ENCODE measurements around the gene MOB3A. TPM values are rescaled to one million over a fixed set of nuclear protein-coding genes. Genes with fewer than 3 reads are reported as not detected.

The MOB3A gene
- total RNA-seq, 1 donor from 2014 or later, result 13.1 TPM

DNA sequence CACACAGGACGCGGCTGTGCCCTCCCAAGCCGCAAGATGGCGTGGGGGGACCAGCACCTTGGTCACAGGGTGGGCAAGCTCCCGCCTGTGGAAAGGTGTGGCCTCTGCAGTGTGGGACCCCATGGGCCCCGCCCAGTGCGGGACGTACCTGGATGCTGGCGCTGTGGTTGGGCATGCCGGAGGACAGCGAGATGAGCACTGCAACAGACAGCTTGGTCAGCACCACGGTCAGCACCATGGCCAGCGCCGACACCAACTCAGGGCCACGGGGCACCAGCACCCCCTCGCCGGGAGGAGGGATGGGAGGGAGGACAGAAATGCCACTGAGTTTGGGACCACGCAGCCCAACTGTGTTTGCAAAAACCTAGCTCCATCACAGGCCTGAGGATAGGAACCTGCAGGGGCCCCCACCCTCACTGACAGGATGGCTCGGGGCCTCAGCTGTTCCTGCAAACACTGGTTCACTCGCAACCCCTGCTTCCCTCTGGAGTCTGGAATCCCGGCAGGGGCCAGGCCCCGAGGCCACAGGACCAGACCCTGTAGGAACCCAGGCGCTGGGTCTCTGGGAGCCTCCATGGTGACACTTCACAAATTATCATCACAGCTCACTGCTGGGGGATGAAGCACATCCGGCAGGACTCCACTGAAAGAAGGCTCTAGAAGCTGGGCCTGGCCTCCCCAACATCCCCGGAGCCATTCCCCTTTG, 27.7 kb upstream of the MOB3A start:
- DNase-seq (ENCODE audit: low read depth in 2 of 2), result peak in 1 of 2 donors; percentile 33

DNA sequence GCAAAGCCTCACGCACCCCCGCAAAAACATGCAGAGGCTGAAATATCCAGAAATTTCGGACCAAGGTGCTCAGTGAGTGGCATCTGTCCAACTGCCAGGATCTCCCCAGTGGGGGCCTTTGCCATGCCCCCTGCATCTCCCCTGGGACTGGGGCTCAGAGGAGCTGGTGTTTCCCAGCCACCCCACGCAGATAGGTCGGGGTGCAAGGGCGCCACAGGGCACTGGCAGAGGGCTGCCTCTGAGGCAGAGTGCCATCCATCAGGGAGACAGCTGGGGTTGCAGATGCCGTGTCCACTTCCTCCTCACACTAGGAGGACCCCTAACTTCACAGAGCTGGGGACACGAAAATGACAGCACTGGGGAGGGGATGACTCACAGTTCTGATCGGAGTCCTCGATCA, 26.9 kb upstream of the MOB3A start:
- no peak for DNase-seq (ENCODE audit: low read depth in 2 of 2)

DNA sequence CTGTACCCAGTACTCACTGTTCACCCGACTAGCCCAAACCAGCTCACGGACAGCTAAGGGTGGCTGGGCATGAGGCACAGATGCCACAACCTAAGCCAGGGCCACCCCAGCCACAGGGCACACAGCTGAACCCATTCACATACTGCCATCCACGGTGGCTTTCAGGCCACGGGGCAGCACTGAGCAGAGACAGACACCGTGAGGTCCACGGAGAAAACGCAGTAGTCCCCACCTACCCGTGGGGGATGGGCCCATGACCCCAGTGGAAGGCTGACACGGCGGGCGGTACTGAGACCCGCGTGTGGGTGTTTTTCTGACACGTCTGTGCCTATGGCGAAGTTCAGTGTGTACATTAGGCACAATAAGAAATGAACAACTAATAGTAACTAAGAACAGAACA, 26.1 kb upstream of the MOB3A start:
- no peak for DNase-seq (ENCODE audit: low read depth in 2 of 2)

DNA sequence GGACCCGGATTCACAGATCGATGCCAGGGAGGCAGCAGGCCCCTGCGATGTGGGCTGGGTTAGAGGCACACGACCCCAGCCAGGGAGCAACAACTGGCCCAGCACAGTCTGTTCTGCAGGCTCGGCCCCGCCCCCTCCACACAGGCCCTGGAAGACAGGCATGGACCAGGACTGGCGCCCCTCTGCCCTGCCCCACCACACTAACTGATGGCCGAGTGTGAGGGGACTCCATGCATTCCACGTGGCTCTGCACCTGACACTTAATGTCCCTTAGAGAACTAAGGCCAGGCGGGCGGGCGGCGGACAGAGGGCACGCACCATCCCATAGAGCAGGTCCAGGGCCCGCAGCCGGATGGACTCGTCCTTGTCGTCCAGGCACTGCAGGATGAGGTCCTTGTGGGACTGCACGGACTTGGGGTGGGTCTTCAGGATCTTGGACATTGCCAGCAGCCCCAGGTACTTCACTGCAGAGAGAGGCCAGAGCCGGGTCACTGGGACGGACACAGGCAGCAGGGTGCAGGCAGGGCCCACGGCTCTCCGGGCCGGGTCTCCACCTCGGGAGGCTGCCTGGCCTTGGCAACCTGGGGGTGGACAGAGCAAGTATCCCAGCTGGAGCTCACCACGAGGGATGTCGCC, 25.4 kb upstream of the MOB3A start:
- DNase-seq (ENCODE audit: low read depth in 2 of 2), result no peak

DNA sequence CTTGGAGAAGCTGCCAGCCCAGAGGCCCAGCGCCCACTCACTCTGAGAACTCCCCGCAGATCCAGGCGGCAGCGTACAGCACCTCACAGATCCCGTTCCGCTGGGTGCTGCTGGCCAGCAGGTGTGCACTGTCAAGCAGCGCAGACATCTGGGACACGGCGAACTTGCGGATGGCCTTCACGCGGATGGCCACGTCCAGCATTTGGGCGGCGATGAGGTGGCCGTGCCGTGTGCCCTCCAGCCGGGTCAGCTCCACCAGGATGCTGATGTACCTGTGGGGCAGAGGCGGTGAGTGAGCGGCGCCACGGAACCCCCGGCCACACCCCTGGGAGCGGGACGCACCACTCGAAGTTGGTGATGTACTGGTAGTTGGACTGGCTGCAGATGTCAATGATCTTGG, 24.7 kb upstream of the MOB3A start:
- DNase-seq (ENCODE audit: low read depth in 2 of 2), result no peak

DNA sequence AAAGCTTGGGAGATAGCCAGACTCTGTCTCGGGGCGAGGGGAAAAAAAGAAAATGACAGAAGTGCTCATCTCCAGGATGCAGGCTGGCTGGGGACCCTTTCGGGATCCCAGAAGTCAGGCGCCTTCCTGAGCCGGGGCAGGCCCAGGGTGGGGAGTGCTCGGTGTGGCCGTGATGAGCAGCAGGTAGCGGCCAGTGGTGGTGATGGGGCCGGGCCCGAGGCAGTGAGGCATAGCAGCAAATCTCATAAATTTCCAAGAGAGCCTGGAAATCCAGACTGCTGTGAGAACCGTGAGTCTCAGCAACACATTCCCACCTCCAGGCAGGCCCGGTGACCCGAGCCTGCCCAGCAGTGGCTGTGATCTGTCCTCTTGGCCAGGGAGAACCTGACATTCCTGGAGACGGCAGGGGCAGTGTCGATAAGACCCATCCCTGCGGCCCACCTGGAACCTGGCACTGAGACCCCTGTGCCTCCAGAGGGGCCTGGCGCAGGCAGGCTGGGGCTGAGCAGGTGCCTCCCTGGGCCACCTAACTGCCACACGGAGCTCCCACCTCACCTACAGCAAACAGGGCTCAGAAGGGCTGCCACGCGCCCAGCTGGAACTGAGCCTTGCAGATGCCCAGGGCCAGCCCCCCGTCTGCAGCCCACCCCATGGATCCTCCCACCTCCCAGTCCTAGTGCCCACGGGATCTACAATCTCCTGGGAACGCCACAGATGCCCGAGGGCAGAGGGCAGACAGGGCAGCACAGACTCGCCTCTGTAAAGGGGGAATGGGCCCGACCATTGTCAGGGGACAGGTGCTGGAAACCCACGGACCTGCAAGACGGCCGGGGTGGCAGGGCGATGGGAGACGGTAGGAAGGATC, 24.0 kb upstream of the MOB3A start:
- no peak for DNase-seq (ENCODE audit: low read depth in 2 of 2)

DNA sequence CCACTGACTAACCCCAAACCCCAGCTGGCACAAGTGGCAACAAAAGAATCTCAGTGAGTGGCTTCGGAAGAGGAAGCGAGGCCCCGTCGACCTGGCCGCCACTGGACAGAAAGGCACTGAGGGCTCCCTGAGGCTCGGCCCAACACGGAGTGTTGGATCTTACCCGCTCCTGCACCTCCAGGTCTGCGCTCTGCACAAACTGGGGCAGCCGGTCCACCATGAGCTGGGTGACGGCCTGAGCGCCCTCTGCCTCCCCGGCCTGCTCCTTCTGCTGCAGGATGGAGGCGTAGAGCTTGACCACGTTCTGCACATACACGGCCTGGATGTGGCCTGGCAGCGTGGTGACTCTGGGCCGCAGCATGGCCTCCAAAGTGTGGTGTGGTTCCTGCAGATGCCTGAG, 22.3 kb upstream of the MOB3A start:
- no peak for DNase-seq (ENCODE audit: low read depth in 2 of 2)

DNA sequence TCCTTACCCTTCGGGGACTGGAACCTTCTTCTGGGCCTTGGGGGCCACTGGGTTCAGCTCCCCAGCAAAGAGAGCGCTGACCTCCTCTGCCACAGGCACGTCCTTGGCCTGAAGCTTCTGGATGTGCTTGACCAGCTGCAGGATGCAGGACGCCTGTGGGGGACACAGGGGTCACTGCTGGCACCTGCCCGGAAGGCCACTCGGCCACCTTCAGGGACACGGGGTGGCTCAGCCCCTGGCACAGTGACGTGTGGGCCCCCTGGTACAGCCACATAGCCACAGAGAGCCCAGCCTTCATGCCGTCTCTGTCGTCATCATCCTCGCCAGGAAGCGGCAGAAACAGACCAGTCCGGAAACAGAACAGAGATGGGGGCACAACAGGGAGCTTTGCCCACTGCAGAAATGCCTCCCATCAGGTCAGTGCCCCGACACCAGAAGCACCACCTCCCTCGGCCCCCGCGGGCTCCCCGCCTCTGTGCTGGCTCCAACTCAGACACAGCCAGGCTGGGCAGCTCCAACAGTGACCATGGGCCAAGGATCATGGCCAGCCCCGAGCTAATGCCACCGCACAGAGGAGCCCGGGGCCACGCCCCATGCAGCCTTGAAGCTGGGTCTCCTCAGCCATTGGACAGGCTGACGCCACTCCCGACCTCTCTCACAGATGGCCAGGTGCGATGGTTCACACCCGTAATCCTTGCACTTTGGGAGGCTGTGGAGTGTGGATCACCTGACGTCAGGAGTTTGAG, 21.3 kb upstream of the MOB3A start:
- no peak for DNase-seq (ENCODE audit: low read depth in 2 of 2)

DNA sequence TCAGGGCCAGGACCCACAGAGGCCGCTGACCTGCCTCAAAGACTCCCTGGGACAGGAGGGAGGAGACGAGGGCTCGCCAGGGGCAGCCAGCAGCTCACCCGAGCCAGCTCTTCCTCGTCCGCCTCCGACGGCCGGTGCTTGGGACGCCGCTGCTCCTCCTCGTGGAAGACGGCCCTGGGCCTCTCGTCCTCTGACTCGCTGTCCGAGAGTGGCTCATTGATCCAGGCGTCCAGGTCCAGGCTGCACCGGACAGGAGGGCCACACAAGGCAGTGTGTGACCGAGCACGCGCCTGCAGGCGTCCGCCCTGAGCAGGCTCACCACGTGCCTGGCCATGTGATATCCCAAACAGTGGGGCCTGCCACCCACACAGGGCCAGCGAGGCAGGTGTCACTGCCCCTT, 20.4 kb upstream of the MOB3A start:
- DNase-seq (ENCODE audit: low read depth in 2 of 2), result no peak

DNA sequence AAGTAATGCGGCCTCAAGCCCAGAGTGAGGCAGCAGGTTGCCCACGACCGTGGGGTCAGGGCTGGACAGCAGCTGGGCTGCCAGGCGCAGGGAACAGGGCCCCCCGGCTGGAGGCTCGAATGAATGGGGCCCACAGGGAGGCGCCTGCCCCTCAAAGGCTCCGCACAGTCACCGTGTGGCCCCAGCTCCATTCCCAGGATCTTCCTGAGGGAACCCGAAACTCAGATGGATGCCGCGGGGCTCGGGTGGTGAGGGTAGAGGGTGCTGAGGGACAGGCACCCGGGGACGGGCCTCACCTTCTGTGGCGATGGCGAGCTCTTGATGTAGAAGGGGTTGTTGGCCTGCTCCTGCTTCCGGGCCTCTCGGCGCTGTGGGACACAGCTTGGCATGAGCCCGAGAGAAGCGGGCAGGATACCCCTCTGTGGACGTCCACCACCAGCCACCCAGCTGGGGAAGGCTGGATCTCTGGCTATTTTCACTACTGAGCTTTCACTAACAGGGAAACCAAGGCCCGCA, 19.8 kb upstream of the MOB3A start:
- DNase-seq (ENCODE audit: low read depth in 2 of 2), result no peak

DNA sequence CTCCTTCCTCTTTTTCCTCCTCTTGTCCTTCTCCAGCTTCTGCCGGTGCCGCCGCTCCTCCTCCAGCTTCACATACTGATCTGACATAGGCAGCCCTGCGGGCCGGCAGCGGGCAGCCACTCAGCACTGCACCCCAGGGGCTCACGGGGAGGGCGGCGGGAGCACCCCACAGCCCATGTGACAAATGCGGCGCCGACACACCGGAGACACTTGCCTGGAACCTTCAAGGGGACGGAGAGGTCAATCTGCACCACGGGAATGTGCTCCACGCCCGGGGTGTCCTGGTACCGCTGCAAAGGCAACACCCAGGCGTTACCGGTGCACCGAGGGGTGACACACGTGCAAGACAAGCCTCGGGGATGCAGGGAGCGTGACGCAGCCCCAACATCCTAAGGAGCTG, 19.2 kb upstream of the MOB3A start:
- DNase-seq (ENCODE audit: low read depth in 2 of 2), result no peak

DNA sequence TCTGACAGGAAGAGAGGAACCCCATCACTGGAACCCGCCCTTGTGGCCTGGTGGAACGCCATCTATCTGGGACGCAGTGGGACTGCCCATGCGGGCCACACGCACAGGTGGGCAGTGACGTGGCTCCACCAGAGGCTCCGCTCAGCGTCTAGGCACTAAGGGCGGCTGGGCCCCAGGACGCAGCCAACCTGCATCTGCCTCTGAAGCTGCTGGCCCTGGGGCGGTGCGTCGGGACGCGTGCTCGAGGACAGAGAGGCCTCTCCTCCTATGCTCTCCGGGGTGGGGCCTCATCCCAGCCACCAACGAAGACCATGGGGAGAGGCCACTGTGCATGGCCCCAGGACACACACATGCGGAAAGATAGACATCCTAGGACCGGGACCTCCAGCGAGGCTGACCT, 18.7 kb upstream of the MOB3A start:
- DNase-seq (ENCODE audit: low read depth in 2 of 2), result no peak

DNA sequence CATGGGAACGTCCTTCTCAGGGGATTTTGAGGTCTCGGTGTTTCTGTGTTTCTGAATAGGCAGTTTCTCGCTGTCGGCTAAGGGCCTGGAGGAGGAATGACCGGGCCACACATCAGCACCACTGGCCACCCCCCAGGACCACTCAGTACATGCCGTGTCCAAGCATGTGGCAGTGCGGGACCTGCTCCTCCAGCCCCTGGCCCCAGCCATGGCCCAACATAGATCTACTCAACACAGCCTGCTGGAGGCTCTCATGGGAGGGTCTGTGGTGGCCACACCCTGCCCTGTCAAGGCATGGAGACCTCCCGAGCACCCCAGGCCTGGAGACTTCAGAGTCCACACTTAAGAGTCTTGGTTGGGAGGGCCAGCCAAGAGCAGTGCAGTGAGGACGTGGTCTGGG, 18.1 kb upstream of the MOB3A start:
- DNase-seq (ENCODE audit: low read depth in 2 of 2), result no peak

DNA sequence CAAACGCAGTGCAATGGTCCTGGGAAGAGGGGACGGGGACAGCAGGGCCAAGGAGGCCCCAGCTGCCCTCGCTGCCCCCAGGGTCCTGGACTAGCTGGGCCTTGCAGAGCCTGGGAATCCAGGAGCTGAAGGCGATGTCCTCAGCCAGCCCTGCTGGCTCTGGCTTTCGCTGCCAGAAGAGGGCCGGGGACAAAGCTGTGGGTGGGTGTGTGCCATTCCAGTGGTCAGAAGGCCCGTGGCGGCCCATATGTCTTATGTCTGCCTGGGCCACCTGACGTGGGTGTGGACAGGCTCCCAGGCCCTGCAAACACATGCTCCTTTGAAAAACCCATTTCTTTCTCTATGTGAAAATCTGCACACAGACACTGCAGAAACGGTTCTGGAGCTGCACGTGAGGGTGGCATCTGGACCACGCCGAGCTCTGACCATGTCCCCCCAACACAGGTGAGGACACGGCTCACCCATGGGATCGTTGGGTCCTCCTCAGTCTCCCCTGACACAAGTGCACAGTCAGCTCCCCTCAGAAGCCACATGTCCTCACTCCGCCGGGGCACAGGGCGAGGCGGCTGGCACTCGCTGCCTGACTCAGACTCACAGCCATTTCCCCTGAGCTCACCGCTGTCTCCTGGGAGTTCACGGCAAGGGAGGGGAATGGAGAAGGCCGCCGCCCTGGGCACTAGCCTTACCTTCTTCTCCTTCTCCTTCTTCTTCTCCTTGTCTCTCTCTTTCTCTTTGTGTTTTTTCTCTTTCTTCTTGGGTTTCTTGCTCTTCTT, 17.5 kb upstream of the MOB3A start:
- peak in 1 of 2 donors; percentile 70 for DNase-seq (ENCODE audit: low read depth in 2 of 2)

DNA sequence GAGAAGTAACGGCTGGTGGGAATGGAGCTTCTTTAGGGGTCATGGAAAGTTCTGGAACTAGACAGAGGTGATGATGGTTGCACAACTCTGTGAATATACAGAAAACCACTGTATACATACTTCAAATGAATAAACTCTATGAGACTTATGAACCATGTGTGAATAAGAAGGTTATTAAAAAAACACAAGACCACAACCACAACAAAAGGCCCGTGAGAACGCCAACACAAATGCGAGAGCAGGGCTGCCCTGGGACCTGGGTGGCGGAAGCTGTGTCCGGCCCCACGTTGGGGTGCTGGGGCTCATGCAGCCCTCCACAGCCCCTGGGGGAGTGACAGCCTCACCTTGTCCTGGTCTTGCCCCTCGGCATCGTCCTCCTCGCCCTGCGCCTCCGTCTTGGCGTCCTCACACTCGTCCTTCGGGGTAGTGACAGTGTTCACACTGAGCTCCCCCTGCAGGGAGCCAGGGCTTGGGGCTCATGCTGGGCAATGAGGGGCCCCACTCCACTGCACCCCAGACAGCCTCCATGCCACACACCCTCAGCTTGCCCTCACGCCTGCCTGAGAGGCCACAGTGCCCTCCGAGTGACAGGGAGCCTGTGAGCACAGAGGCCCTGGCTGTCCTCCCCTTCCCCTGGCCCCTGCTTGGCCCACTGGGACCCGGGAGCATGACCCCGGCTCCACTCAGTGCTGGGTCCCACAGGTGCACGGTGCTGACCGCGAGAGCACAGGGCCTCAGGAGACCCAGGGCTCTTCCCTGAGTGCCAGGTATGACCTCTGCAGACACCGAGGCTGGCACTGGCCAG, 16.6 kb upstream of the MOB3A start:
- DNase-seq (ENCODE audit: low read depth in 2 of 2), result no peak

DNA sequence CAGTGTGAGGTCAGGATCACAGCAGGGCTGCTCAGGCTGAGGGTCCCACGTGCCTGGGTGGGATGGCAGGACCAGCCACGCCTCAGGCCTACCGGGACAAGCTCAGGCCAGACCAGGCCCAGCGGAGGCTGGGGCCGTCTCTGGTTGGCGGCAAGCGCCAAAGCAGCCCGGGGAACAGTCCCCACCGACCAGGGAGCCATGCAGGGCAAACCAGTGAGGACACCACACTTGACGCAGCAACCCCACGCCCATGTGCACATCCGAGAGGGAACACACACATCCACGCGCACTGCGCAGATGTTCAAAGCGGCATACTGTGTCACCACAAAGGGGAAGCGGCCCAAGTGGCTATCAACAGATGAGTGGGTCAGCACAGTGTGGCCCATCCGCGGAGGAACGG, 15.8 kb upstream of the MOB3A start:
- no peak for DNase-seq (ENCODE audit: low read depth in 2 of 2)

DNA sequence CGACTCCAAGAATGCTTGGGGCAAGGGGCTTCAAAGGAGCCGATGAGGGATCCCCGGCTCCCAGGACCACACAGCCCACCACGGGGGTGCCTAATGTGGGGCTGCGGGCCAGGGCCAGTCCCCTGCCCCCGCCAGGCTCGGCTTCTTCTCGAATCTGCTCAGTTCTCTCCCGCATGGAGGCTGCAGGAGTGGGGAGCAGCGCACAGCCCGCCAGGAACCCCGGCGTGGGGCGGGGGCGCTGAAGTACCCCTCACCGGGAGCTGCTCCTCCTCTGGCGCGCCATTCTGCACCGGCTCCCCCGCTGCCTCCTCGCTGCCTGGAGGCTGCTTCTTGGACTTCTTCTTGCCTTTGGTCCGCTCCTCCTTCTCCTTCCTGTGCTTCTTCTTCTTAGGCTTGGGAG, 15.3 kb upstream of the MOB3A start:
- no peak for DNase-seq (ENCODE audit: low read depth in 2 of 2)

DNA sequence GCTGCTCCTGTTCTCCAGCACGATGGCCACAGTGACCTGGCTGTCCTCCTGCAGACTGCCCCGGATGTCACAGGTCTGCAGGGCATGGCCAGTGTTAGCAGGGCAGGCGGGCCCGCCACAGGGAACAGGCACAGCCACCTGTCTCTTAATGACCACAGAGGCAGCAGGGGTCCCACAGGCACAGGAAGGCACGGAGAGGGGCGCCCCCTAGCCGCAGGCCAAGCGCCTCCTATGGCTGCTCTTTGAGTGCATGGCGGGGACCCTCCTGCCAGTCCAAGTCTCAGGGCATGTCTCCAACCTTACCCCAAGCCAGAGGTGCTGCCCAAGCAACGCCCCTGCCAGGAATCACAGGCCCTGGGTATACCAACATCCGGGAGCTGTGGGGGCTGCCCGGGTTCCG, 14.7 kb upstream of the MOB3A start:
- no peak for DNase-seq (ENCODE audit: low read depth in 2 of 2)

DNA sequence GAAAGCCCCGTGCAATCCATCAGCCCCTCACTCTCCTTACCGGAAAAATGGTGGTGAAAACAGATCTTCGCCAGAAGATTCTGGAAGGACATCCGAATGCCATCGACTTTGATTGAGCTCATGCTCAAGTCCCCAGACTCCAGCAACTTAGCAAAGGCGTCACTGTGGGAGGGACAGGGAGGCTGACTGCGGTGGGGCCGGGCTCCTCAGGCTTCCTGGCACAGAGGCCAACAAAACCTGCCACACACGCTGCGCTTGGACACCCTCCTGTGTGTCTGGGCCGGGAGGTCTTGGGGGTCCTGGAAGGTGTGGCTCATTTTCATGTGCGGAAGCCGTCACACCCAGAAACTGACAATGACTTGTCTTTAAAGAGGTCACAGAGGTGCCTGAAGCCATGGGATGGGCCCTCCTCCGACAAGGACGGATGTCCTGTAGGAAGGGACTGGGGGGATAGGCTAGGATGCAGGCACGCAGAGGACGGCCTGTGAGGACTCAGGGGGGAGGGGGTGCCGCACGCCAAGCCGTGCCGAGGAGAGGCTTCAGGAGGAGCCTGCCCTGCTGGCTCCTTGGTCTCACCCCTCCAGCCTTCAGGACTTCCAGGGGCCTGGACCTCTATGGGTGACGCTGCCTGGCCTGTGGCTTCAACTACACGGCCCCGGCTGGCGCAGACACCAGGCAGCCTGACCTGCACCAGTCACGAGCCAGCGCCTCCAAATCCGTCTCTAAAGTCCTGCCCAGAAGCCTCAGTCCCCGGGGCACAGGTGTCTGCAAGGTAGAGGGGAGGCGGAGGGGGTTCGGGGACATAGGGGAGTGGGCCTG, 13.1 kb upstream of the MOB3A start:
- no peak for DNase-seq (ENCODE audit: low read depth in 2 of 2)
